Pulmonary artery endothelial cell (primary cell): ENCODE data around the gene MDN1. TPM values are rescaled to one million over a fixed set of nuclear protein-coding genes. Genes with fewer than 3 reads are reported as not detected.

Source experiments
- DNase-seq: peaks from one replicate; pipeline ENCODE4 v3.0.0-alpha.2; 2011; ENCODE audit warnings: low read depth, low spot score
- total RNA-seq: library from RNA; depleted of rRNA; stranded (reverse); fragments of >200 nt; gene quantifications from 2 replicates; pipeline ENCODE4 v1.2.3, GENCODE V29; 2014

Gene MDN1
- total RNA-seq, 1 donor from 2014 or later, result 30.5 TPM

DNA sequence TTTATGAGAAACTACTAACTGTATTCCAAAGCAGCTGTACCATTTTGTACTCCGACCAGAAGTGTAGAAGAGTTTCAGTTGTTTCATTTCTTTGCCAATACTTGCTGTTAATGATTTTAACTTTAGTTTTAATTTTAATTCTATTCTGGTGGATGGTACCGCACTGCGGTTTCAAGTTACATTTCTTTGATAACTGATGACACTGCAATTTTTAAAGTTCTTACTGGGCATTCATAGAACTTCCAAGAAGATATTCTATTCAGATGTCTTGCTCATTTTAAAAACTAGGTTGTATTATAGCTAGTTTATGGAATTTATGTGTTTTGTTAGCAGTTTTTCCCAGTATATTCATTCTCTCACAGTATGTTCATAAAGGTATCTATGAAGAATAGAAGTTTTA lies 117.2 kb downstream of the MDN1 start:
- DNase-seq, result no peak

DNA sequence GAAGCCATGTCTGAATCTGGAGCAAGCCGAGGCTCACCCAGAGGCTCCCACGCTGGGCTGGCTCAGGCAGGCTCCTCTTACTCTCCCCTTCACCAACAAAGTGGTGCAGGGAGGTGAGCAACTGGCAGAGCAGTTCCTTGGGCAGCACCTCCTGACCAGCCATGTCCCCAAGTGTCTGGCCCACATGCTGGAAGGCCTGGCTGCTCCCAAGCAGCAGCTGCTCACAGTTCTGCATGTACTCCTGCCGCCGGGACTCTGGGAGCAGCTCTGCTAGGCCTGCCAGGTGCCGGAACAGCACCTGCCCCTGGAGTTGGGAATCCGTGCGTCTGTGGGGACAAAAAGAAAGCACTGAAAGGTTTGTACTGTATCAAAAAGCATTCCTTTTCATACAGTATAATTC lies 123.9 kb downstream of the MDN1 start:
- no peak for DNase-seq

DNA sequence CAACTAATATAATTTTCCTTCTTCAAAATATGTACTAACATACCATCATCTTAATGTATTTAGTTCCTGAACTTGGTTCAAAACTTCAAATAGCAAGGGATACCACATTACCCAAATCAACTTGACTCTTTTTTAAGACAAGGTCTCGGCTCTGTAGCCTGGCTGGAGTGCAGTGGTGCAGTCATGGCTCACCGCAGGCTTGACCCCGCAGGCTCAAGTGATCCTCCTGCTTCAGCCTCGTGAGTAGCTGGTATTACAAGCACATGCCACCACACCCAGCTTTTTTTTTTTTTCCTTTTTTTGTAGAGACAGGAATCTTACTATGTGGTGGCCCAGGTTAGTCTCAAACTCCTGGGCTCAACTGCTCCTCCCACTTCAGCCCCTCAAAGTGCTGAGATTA lies 125.2 kb downstream of the MDN1 start:
- DNase-seq, result no peak

DNA sequence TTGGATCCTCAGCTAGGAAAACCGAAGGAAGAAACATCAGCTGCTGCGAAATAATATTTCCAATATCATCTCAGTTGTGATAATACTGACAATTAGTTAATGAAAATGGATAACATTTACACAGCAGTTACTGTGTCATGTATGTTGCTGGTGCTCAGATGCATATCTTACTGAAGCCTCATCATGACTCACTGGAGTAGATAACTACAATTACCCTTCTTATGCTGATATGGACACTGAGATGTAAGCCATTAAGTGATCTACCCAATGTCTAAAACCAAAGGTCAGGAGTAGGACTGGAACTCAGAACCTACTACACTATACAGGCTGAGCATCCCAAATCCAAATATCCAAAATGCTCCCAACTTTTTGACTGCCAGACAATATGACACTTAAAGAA lies 126.4 kb downstream of the MDN1 start:
- DNase-seq, result no peak

DNA sequence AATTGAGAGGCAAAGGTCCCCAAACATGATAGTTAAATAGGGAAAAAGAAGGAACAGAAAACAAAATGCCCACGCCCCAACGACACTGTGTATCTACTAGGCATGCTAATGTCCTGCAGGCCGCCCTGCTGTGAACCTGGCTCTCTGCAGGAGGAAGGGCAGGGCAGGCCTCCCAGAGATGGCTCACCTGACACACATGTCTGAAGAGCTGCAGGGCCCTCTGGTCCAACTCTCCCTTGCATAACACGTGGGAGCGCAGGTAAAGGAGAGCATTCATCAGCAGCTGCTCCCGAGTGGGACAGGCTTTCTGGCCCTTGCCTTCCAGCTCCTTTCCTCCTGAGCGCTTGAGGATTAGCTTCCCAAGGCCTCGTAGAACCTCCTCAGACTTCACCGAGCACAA lies 127.3 kb downstream of the MDN1 start:
- no peak for DNase-seq

DNA sequence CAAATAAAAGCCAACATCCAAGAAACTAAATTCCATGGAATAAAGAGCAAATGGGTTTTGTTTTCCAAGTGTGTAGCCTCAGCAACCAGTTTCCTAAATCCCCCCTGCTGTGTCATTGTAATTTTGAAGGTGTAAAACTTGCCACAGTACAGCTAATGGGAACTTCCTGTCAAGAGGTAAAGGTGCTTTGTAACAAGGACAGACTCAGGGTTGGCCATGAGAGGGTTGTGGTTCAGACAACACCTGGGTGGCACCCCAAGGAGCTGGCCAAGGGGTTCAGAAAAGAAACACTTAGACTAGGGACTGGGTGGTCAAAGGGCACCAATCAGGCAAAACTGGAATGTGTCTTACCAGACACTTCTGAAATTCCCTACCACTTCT lies 128.7 kb downstream of the MDN1 start:
- DNase-seq, result no peak

DNA sequence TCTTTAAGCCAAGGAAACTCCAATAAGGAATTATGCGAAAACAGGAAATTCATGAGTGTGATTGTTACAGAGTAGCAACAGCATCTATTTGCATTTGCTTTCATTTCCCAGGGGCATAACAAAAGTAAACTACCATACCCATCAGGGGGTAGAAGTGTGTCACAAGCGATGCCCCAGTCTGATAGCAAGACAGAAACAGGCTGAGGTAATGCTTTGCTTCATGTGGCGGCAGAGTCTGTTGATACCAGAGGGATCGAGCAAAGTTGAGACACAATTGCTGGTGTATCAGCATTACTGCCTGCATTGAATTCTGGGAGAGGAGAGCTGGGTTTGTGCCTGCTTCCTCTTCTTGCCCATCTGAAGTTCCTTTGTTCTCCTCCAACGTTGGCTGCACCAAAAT lies 129.9 kb downstream of the MDN1 start:
- no peak for DNase-seq

DNA sequence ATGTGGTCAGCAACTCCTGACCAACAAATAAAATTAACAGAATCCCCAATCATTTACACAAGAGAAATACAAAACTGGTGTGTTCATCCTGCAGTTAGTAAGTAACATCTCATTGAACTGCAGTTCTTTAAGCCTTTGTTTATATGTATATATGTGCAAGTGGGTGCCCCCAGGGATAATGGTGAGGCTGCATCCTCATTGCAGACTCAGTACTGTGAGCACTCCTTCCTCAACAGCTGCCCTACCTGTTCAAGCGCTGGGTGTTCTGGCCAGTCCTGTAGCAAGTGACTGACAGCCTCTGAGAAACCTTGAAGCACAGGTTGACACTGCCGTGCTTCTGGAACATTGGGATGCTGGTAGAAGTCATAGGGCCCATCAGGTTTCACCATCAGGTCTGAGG lies 131.3 kb downstream of the MDN1 start:
- no peak for DNase-seq

DNA sequence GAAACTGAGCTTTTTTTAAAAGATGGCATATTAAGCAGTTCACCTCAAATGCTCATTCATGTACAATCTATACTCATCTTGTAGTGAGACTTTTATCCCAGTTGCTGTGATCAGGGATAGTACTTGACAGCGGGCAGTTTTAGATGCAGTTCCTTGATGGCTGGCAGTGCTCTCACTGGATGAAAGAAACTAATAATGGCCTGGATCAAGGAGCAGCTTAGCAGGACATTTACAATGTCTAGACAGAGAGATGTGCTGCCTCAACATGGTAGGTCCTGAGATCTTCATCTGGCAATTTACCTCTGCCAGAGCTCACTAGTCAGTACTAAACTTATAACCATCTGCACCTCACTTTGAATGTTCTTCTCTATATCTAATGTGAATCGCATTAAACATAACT lies 134.3 kb downstream of the MDN1 start:
- no peak for DNase-seq

DNA sequence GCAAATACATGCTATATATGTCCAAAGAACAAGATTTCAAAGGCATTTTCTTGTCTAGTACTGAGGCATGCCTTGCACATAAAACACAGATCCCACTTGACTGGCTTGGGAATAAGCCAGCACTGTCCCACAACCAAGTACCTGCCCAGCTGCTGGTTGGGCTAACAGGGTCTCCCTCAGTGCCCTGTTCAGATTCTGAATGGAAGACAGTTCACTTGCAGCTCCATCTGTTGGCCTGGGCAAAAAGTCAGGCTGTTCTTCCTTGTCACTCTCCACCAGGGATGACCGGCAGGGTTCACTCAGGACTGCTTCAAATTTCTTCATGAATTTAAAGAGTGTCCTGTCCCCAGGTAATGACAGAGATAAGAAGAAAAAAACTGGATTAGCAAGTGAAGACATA lies 136.6 kb downstream of the MDN1 start:
- no peak for DNase-seq

DNA sequence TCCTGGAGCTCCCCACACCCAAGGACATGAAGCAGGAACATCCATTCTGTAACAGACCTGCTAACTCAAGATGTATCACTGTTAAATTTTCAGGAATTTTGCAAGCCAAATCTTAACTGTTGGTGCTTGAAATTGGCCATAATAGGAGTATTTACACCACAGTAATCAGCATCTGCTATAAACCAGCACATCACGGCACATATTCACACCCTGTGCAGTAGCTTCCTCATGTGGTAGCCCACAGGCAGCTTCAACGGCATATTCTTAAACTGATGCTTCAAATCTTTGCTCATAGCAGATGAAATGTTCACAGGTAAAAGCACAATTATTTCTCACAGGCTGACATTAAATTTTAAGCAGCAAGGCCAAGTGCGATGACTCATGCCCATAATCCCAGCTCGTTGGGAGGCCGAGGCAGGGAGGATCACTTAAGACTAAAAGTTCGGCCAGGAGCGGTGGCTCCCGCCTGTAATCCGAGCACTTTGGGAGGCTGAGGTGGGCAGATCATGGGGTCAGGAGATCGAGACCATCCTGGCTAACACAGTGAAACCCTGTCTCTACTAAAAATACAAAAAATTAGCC lies 137.5 kb downstream of the MDN1 start:
- no peak for DNase-seq

DNA sequence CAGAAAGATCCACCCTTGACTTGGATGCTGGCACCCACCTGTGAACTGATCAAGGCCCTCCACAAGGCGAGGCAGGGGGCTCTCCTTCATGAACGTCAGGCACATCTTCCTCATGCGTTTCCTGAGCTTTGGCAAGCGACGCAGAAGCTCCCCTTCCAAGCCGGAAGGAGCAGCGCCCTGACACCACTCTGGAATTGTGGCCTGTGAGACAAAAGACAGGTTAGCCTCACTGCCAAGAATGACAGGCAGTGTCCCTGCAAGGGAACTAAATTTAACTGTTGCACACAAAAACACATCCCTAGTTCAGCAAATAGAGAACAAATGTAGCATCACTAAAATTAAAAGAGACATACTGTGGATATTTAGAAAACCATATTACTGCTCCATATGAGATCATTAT lies 139.0 kb downstream of the MDN1 start:
- no peak for DNase-seq

DNA sequence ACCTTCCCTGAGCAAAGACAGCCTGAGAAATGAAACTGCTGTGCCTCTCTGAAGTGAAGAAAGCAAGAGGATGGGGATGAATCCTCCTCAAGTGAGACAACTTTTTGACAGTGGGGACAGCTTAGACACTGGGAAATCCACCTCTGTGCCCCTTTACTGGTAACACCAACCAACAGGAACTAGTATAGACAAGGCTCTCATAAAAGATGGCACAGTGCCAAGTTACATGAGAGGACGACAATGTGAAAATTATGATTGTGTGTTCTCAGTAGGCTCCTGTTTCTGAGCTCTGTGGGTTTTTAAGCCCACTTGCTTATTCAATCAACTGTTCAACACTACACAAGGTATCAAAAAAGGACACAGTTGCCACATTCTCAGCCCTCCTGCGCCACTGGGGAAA lies 139.4 kb downstream of the MDN1 start:
- no peak for DNase-seq

DNA sequence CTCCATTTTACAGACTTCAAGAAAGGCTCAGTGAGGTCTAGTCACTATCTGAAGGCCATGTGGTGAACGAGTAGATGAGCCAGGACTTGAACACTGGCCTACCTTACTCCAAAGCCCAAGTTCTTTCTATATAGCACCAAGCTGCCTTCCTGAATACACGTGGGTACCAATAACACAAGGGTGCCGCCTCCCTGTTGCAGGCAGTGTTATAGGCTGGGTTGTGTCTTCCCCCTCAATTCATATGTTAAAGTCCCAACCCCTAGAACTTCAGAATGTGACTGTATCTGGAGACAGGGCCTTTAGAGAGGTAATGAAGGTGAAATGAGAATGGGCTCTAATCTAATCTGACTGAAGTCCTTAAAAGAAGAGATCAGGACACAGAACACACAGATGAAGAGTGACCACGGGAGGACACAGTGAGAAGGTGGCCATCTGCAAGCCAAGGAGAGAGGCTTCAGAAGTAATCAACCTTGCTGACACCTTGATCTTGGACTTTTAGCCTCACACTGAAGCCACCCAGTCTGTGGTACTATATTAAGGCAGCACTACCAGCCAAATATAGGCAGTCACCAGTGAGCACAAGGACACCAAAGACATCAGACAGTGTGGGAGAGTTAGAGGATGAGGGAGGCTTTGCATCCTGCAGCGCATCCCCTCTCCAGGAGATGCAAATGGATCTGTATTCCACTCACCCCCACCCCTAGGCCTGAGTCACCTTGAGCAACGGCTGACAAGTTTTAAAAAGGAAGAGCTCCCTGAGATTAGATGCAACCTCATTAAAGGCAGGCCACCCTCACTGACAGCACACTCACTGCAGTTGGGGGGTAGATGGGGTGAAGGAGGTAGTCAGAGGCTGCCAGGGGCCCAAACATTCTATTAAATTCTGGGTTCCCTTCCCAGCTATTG lies 140.1 kb downstream of the MDN1 start:
- DNase-seq, result no peak

DNA sequence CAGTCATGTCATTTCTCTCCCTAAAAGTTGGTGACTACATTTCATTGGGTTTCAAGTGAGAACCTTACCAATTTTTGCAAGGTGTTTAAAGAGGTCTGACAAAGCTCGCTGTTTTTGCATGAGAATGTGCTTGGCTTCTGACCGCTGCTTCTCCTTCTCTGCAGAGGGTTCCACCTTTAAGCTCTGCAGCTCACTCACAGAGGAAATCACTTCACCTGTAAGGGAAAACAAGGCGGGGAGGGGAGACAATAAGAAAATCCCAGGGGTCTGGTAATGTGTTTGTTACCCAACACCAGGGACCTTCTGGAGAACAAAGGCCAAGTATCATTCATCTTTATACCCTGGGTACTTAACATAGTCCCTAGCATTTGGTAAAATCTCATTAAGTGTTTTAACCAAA lies 141.1 kb downstream of the MDN1 start:
- no peak for DNase-seq

DNA sequence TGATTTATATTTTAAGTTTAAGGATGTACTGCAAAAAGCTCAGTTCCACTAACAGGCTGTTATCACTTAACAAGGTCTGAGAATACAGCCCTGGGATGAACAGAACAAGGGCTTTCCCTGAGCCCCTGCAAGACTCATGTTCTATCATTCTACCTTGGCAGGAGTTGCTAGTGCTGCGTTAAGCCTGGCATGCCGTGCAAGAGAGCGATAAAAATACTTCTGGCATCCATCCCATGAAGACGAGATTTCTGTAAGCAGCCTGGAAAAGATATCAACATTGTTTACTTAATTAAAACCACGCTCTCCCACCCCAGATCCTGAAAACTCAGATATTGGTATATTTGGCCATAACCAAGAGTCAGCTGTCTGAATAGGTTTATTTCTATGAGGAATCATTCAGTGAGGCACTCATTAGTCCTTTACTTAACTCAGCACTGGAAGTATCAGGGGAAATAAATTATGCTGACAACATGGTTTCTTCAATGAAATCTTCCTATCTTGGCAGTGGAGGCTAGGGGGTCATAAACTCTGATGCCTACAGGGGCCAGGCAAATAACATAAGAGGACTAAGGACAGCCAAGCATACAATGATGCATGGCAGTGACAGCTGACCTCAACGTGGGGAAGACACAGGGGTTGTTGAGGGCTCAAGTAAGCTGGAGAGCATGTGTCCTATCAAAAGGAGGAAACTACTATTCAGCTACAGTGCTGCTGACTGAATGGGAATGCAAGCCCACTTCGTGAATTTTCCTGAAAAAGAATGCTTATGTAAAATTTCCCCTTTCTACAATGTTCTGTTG lies 143.4 kb downstream of the MDN1 start:
- DNase-seq, result no peak

DNA sequence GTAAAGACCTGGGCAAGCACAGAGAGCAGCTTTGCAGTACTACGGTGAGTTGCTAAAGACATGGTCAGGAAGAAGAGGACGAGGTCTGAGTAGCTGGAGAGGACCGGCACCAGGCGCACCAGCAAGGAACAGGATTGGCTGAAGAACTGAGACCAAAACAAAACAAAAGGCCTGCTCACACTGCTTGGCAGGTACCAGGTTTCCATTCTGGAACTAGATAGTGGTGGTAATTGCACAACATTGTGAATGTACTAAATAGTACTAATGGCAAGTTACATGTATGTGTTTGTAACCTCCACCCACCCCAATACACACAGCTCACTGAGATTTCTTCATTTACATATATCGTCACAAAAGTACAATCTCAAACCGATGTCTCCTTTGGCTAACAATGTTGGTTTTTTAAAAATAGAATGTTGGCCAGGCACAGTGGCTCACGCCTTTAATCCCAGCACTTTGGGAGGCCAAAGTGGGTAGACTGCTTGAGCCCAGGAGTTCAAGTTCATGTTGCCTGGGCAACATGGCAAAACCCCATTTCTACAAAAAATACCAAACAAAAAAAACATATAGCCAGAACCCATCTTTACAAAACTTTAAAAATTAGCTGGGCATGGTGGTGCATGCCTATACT lies 148.5 kb downstream of the MDN1 start:
- no peak for DNase-seq

DNA sequence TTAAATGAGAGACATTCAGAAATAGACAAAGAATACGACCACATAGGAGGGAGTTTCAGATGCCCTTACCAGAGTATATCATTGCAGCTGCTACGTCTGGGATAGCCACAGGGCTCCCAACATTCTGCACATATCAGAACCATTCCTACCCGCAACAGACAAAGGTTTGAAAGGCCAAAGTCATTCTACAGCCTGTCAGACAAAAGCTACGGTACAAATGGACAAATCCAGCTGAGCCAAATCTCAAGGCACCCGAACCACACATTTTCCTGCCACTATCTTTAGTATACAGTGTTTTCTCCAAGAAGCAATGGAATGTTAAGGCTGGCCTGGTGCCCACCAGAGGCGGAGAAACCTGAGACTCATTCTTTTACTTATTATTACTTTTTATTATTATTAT lies 150.6 kb downstream of the MDN1 start:
- no peak for DNase-seq

DNA sequence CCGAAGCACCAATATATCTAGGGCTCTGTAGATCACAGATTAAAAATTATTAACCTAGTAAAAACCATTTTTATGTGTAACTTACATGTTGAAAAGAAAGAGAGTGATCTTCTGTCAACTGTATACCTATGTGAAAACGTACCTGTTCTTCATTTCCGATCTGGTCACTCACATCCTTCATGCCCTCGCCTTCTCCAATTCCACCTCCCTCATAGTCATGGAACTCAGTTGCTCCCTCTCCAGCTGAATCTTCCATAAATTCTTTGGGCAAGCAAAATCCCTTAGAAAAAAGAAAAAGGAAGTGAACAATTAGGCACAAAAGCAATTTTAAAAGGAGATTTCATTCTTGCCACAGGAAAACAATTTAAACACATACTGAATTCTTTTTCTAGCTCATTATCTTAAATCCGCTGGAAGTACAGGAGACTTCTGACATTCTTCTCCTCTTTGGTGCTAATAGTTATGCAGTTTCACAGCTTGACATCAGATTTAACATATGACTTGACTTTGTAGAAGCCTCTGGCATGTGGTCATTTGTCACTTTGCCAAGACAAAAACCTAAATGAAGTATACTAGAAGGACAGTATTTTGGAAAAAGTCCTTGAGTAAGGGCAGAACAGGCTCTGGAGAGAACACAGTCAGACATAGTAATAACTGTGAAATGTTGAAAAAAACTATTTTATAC lies 151.6 kb downstream of the MDN1 start:
- no peak for DNase-seq

DNA sequence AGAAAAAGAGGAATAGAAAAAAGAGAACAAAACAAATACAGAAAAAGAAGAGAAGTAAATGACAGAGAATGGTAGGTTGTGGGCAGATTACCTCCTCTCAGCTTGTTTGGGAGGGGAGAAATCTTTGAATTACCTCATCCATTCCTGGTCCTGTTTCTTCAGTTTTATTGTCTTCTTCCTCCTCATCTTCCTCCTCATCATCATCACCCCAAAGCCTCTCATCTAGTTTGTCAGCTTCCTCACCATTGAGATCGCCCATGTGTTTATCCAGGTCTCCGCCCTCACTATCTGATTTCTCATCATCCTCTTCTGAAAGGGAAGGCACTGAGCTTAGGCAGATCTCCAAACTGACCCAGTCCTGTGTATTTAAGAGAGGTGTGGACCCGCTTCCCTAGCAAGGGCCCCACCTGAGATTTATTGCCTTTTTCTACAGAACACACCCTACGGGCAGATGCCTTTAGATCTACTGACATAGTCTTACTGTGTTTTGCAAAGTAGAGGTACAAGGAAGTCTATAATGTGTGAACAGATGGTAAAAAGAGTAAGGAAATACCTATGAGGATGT lies 156.9 kb downstream of the MDN1 start:
- DNase-seq, result no peak

DNA sequence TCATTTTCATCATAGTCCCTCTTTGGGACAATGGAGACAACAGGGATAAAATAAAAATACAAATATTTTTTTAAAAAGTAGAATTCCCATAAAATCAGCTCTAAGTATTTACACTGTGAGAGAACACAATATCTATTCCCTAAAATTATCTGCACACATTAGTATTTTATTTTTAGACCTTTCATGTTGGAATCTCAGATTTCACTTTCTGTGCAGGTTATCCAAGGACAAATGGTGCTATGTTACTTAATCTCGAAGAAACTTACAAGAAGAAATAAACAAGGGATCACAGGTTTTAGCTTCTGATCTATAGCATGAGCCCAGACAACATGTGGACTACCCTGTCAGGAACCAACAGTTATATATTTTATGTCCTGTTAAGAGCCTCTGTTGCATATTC lies 158.0 kb downstream of the MDN1 start:
- no peak for DNase-seq
